Stimulated activated CD8-positive, alpha-beta memory T cell treated with anti-CD3 and anti-CD28 coated beads, Interleukin-15, amount 100 ng/mL, for 24 hours (primary cell): ENCODE results near the gene MAMDC4.
A peak's percentile ranks its signal among the peaks of the same experiment; 100 is the strongest.
"Not testable (repeated sequence)": the region's sequence is repeated elsewhere in the genome, so short reads cannot be mapped to it uniquely, and the experiment has no call there.

Source experiments
- DNase-seq: peaks from one replicate; pipeline ENCODE4 v3.0.0-alpha.2; 2020; ENCODE audit warnings: low read depth

The MAMDC4 gene

DNA sequence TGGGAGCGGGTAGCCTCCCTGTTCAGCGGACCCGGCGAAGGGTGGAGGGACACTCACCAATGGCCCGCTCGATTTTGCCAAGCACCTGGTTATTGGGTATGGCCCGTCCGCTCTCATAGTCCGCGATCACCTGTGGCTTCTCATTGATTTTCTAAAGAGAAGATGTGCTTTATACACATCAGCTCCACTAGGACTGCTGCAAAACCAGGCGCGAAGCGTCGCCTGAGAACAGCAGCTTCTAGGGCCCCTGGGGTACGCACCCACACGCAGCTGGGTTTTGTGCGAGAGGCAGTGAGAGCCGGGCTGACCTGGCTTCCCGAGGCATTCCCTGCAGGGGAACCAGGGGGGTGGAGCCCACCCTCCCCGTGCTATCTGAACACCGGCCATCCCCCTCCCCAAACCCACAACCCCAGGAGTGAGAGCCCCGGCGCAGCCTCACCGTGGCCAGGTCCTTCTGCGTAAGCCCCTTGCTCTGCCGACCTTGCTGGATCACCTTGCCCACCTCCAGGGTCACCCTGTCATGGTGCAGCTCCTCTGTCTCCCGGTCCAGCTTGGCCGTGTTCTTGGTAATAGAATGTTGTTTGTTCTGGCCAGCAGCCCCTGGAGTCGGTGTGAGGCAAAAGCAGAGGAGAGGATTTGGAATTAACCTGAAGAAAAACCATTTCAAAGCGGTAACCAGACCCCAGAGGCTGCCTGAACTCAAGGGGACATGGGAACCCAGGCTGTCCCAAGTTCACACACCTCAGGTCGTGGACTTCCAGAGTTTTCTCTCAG lies 10.9 kb downstream of the MAMDC4 start:
- no peak for DNase-seq

DNA sequence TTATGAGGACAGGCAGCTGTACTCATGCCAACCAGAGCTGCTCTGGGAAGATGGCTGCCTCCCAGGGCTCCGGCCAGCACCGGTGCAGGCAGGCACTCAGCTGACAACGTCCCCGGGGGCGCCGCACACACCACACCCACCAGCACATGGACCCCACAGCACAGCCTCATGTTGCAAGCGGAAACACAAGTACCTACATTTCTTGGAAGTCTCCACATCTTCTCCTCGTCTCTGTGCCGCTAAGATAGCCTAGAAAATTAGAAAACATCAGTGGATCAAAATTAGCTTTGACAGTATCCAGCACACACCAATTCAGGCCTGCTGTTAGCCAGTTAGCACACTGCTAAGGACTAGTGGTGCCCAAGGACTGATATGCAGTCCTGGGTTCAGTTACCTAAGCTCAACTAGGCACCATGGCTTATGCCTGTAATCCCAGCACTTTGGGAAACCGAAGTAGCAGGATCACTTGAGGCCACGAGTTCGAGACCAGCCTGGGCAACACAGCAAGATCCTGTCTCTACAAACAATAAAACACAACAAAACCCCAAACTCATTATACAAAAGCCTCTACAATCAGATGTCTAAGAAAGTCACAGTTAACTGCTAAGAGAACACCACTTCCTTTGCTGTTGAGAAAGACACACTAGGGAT lies 11.6 kb downstream of the MAMDC4 start:
- DNase-seq, result no peak

DNA sequence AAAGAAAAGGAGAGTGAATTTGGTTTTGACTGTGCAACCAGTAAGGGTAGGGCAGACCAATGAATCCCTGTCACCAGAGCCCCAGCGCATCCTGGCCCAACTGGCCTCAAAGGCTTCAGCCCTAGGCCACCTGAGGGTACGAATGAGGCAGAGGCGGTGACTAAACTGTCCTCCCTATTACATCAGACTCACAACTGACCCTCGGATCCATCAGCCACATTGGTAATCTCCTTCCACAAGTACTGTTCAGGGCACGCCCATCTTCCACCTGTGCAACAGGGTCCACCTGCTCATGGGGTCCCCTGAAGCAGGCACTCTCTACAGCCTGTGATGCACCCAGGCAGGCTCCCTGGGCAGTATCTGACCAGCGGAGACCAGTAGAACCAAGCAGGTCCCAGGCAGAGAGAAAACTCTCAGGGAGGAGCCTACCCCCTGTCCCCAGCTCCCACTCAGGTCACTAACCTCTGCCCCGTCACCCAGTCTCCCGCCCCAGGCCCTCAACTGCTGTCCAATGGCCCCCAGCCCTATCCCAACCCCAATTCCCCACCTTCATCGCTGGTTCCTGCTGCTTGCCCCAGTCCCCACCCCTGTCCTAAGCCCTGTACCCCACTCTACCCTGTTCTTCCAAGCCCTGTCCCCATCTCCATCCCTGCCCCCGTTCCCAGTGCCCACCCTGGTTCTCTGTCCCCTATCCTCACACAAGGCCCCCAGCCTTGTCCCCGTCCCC lies 13.1 kb downstream of the MAMDC4 start:
- no peak for DNase-seq

DNA sequence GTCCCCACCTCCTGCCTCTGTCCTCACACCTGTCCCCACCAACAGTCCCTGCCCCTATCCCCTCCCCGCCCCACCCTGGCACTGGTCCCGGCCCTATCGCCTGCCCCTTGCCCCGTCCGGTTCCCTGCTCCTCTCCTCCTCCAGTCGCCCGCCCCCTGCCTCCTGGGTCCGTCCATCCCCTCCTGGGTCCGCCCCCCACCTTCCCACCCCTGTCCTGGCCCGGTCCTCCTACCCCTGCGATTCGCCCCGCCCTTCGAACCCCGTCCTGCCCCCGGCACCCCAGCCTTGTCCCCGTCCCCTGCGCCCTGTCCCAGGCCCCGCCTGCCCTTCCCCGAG lies 13.6 kb downstream of the MAMDC4 start:
- DNase-seq, result no peak

DNA sequence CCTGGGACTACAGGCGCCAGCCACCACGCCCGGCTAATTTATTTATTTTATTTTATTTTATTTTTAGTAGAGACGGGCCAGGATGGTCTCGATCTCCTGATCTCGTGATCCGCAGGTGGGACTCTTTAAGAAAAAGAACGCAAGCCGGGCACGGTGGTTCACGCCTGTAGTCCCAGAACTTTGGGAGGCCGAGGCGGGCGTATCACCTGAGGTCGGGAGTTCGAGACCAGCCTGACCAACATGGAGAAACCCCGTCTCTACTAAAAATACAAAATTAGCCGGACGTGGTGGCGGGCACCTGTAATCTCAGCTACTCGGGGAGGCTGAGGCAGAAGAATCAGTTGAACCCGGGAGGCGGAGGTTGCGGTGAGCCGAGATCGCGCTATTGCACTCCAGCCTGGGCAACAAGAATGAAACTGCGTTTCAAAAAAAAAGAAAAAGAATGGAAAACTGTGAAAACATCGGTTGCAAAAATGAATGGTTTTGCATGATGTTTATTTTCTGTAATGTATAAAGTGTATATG lies 14.8 kb downstream of the MAMDC4 start:
- DNase-seq, result not testable (repeated sequence)

DNA sequence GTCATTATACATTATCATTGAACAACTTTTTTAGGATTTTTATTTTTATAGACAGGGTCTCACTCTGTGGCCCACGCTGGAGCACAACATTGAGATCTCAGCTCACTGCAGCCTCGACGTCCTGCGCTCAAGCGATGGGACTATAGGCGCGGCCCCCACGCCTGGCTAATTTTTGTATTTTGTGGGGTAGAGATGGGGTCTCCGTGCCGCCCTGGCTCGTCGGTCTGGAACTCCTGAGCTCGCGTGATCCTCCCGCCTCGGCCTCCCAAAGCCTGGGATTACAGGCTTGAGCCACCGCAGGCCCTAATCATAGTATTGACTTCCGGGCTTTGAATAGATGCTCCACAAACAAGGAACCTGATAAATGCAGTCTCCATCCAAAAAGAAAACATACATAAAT lies 15.3 kb downstream of the MAMDC4 start:
- DNase-seq, result no peak

DNA sequence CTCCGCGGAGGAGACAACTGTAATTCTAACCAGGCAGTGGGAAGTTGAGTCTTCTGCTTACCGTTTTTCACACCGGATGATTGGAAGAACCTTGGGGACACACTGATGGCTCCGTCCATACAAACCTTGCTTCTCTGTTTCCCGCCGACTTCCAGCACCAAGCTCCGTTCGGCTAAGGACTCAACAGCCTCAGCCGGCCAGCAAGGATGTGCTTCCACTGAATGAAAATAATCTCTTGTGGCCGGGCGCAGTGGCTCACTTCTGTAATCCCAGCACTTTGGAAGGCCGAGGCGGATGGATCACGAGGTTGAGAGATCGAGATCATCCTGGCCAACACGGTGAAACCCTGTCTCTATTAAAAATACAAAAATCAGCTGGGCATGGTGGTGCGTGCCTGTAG lies 15.8 kb downstream of the MAMDC4 start:
- no peak for DNase-seq

DNA sequence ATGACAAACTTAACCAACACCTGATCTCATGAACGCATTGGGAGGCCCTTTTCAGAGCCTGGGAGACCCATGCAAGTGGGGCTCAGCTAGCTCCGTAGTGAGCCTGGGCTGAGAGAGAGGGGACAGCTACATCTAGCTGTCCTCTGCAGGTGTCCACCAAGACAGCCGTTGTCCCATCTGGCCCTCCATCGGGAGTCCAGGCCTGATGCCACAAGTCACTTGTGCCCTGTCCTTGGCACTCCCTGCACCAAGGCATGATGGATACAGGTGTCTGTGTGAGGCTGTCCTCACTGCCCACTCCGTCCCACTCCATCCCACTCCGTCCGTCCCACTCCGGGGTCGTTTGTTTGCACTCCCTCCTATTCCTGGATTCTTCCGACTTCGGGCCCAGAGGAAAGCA lies 16.5 kb downstream of the MAMDC4 start:
- DNase-seq, result no peak

DNA sequence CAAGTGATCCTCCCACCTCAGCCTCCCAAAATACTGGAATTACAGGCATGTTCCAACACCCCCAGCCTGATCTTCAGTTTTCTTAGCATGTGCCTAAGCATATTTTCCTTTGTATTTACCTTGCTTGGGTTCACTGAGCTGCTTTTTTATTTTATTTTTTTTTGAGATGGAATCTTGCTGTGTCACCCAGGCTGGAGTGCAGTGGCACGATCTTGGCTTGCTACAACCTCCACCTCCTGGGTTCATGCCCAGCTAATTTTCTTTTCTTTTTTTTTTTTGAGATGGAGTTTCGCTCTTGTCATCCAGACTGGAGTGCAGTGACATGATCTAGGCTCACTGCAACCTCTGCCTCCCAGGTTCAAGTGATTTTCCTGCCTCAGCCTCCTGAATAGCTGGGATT lies 17.5 kb downstream of the MAMDC4 start:
- not testable (repeated sequence) for DNase-seq

DNA sequence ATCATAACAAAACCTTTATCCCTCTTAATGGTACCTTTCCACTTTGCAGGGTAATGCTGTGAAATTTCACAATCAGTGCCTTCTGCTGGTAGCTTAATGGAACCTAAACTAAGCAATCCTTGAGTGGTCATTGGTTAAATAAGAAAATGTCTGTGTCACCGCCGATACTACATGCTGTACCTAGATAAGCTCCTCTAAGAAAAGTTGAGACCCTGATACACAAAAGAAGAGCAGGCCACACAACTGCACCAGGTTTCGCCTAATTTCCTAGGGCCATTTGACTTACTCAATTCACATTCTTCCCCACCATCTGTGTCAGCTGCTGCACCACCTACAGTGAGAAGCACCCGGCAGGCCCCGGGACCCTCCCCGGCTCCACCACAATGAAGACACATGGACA lies 23.0 kb downstream of the MAMDC4 start:
- DNase-seq, result no peak

DNA sequence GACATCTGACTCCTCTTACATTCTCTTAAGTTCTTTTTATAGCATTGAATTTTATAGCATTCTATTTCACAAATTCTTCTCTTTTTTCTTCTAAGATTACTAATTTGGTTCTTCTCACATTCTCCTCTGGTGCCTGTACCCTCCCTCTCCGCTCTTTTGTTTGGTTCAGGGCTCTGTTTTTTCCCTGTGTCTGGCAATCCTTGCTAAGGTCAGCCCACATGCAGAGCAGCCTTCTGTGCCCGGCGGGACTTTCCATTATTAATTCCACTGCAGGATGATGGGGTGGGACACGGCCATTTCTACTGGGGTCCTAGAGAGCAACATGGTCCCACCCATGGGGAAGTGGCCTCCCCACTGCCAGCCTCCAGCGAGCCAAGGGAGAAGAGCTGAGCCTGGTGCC lies 24.3 kb downstream of the MAMDC4 start:
- DNase-seq, result no peak

DNA sequence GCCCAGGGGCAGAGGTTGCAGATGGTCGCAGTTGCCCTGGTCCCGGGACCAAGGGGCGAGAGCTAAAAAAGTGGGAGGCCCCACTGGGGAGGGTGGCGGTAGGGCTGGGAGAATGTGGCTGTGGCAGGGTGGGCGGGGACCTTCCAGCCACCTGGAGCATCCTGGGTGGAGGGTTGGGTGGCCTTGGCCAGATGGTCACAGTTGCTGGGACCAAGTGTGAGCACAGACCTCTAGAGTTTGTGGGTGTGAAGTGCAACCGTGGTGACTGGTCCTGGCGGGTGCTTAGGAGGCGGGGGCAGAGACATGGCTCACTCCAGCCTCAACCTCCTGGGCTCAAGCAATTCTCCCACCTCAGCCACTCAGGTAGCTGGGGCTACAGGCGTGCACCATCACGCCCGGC lies 28.5 kb downstream of the MAMDC4 start:
- DNase-seq, result no peak

DNA sequence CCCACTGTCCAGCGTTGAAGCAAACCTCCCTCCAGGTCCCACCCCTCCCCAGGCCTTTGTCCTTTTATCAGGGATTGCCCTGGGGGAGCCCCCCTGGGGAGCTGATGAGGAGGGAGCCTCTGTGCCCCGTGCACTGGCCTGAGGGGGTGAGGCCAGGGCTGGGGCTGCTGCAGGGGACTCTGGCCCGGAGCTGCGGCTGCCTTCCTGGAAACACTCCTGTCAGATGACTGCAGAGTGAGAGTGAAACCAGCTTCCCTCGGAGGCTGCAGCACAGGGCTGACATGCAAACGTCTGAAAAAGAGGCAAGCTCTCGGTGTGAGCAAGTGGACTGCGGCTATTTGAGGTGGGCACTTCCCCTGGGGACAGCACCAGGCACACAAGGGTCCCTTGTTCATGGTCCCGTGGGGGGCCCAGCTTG lies 29.6 kb downstream of the MAMDC4 start:
- peak; percentile 31 for DNase-seq

DNA sequence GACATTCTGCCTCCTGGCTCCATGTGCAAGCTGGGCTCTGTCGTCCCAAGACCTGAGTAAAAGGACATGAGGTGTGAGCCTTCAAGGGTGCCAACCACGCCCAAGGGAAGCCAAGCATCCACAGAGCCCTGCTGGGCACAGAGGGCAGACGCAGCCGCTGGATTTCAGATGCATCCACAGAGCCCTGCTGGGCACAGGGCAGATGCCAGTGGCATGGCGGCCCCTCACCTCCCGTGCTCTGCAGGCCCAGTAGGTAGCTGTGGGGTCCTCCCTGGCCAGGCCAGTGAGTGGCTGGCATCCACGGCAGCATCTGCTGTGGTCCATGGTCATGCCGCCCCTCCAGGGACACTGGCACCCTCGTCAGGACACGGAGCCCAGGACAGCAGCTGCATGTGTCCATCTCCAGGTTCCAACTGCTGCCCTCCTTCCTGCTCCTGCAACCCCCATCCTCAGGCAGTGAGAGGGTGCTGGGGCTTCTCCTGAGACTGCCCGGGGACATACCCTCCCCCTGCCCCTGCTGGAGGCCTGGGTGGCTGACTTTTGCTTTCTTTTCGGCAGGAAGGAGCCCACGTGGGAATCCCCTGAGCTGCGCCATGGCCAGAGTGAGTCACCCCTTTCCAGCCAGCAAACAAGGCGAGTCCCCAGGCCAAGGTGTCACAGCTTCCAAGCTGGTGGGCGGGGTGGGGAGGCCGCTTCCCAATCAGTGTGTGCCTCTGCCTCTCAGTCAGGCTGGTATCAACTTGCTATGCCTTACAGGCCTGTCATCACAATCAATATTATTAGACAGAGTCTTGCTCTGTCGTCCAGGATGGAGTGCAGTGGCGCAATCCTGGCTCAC lies 30.2 kb downstream of the MAMDC4 start:
- DNase-seq, result peak; percentile 57

DNA sequence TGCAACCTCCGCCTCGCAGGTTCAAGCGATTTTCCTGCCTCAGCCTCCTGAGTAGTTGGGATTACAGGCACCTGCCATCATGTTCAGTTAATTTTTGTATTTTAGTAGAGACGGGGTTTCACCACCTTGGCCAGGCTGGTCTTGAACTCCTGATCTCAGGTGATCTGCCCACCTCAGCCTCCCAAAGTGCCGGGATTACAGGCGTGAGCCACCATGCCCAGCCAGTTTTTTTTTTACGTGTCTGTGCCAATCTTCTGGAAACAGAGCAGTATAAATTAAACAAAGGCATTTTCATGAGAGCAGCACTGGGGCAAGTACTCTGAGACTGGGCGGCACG lies 30.8 kb downstream of the MAMDC4 start:
- DNase-seq, result not testable (repeated sequence)

DNA sequence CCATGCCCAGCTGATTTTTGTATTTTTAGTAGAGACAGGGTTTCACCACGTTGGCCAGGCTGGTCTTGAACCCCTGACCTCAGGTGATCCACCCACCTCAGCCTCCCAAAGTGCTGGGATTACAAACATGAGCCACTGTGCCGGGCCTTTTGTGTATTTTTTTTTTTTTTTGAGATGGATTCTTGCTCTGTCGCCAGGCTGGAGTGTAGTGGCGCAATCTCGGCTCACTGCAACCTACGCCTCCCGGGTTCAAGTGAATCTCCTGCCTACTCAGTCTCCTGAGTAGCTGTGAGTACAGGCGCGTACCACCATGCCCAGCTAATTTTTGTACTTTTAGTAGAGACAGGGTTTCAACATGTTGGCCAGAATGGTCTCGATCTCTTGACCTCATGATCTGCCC lies 31.5 kb downstream of the MAMDC4 start:
- not testable (repeated sequence) for DNase-seq

DNA sequence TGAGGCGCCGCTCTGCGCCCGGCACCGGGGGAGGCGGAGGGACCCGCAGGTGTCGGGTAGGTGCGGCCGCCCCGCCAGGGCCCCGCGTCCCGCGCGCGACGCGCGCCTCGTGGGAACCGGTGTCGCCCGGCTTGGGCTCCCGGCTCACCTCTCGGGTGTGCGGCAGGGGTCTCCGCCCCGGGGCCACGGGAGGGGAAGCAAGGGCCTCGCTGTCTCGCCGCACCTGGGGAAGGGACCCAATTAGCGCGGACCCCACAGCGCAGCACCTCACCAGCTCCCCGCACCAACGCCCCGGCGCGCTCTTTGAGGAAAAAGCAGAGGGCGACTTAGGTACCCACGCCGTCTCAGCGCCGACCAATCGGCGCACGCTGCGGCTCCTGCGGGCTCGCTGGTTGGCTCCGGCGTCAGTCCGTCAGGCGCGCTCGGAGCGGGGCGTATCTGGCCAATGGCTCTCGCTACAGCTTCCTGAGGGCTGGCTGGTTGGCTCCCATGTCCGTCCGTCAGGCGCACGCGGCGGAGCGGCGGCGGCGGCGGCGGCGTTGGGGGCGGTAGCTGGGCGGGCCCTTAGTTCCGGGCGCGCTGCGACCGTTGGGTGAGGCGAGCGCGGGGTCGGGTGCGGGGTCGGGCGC lies 33.9 kb downstream of the MAMDC4 start, which contains the start of gene TRAF2:
TRAF2 (plus strand) TSS at position 567 of the 629 bp plus-strand sequence. CDS start 12,225 bp downstream, outside the sequence.
- DNase-seq, result peak; percentile 91

DNA sequence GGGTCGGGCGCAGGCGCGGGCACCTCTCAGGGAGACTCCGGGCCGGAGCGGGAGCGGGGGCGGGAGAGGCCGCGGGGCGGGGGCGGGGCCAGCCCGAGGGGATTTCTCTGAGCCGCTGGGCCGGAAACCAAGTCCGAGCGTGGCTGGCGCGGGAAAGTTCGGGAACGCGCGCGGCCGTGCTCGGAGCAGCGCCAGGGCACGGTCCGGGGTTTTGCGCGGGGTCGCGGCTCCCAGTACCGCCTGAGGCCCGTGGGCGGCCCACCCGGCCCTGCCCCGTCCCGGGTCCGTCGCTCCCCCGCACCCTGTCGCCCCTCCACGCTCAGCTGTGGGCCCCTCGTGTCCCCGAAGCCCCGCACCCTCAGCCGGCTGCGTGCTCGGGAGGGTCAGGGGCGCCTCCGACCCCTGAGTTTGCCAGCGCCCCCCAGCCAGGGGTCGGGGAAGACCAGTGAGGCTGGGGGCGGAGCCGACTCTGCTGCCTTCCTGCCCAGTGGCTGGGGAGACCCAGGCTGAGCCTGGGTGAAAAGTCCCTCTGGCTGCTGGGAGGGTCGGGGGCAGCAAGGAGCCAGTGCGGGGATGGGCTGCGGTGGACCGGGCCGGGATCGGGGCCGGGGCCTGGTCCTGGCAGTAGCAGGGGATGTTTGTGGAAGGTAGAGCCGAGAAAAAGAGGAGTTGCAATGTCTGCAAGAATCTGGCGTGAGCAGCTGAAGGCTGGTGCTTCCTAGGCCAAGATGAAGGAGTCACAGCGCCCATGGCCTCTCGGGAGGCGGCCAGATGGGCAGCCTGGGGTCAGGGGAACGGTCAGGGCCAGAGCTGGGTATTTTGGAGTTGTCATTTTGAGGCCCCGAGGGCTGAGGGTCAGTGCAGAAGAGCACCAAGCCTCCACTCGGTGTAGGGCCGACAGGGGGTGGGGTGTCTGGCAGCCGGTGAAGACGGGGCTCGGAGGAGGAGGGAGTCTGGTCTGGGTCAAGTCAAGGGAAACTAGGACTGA lies 34.8 kb downstream of the MAMDC4 start:
- no peak for DNase-seq

DNA sequence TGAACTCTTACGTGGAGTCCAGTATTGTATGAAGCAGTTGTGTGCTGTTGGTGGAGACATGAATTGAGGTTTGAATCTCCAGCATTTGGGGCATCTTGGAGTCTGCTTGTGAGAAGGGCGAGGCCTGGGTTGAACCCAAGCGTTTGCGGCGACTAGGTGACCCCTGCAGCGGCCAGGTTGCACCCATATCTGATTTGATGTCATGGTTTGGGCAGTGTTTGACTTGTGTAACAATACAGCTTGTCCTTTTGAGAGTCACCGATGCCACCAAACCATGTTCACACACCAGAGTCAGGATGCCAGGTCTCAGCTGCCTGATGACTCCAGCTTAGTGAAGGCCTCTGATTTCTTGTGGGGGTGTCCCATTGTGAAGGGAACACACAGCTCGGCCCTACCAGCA lies 36.3 kb downstream of the MAMDC4 start:
- no peak for DNase-seq

DNA sequence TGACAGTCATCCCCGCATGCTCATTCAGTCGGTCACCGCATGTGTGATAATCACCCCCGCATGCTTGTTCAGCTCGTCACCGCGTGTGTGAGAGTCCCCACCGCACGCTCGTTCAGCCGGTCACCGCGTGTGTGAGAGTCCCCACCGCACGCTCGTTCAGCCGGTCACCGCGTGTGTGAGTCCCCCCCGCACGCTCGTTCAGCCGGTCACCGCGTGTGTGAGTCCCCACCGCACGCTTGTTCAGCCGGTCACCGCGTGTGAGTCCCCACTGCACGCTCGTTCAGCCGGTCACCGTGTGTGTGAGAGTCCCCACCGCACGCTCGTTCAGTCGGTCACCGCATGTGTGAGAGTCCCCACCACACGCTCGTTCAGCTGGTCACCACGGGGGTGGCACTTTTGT lies 37.7 kb downstream of the MAMDC4 start:
- DNase-seq, result no peak
